Uterus (tissue), 2 donors: ENCODE results near the gene SSTR4.

Experiments
- CTCF ChIP-seq, 4 experiments: fragments of 200-600 bp in 2 of 4; fragments of 450-650 bp in 2 of 4; sonication (generic) in 2 of 4; IDR thresholded peaks; one replicate each; pipeline ENCODE4 v1.5.1; 2016 to 2019; ENCODE audit warnings: antibody characterized with exemption in 4 of 4, mild to moderate bottlenecking in 2 of 4, moderate library complexity in 1 of 4
- POLR2A ChIP-seq, 2 donors: fragments of 450-650 bp; IDR thresholded peaks; one replicate each; pipeline ENCODE4 v1.6.1; 2016; ENCODE audit warnings: antibody characterized with exemption in 2 of 2, mild to moderate bottlenecking in 1 of 2, moderate library complexity in 1 of 2

- TF ChIP-seq CTCF (IDR thresholded peaks at IDR 0.05) = no peak
- no peak for TF ChIP-seq POLR2A (IDR thresholded peaks at IDR 0.05)
Observed at GRCh38 chr20:23047001-23047737, 12.1 kb downstream of the SSTR4 start.
